ENCODE results near the gene PRPF38B.
A peak's percentile ranks its signal among the peaks of the same experiment; 100 is the strongest.

The PRPF38B gene

DNA sequence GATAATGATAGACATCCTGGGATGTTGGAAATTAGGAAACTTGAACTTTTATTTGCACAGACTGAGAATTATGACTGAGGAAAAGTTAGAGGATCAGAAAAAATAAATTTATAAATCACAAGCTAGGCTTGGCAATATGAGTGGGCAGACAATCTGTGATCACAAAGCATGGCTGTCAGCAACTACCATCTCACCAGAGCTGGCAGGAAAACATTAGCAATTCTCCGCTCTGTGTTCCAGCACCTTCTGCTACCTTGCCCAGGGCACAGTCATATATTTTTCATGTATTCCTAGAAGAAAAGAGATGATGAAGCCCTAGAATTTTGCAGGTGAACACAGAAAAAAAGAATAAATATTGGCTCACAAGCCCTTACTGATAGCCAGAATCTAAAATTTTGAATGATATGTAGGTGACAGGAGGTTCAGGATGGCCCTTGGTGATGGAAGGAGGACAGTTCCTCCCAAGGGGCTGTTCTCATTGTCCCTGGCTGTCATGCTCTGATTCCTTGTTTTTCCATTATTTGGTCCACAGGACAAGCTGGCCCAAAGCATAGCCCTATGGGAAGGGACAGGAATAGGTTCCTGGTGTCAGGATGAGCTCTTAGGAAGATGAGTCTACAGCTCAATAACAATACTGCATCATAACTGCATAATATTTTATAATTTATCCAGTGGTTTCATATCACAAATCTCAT lies 42.2 kb downstream of the PRPF38B start:
- no peak overlapping the region for H3K27ac ChIP-seq (ENCODE audit: low read length)
- H3K9me3 ChIP-seq (replicated peaks; ENCODE audit: insufficient read depth, low read length) = no peaks in the 10 kb centered on the region
- no peak overlapping the region for H2AFZ ChIP-seq (ENCODE audit: low read length)
- no peaks in the 10 kb centered on the region for H3K36me3 ChIP-seq (replicated peaks; ENCODE audit: insufficient read depth, low read length)
- no peak overlapping the region for H3K4me2 ChIP-seq (ENCODE audit: low read depth, low read length)
- no peak overlapping the region for H3K4me3 ChIP-seq (ENCODE audit: low read length)
- H3K79me2 ChIP-seq (ENCODE audit: low read length) = no peaks in the 10 kb centered on the region
- no peaks in the 10 kb centered on the region for H3K27me3 ChIP-seq (replicated peaks; ENCODE audit: insufficient read depth, low read length)
- H3F3A ChIP-seq (ENCODE audit: insufficient read depth, low read length) = no peaks in the 10 kb centered on the region
- TF ChIP-seq, protein P1, sequence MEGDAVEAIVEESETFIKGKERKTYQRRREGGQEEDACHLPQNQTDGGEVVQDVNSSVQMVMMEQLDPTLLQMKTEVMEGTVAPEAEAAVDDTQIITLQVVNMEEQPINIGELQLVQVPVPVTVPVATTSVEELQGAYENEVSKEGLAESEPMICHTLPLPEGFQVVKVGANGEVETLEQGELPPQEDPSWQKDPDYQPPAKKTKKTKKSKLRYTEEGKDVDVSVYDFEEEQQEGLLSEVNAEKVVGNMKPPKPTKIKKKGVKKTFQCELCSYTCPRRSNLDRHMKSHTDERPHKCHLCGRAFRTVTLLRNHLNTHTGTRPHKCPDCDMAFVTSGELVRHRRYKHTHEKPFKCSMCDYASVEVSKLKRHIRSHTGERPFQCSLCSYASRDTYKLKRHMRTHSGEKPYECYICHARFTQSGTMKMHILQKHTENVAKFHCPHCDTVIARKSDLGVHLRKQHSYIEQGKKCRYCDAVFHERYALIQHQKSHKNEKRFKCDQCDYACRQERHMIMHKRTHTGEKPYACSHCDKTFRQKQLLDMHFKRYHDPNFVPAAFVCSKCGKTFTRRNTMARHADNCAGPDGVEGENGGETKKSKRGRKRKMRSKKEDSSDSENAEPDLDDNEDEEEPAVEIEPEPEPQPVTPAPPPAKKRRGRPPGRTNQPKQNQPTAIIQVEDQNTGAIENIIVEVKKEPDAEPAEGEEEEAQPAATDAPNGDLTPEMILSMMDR (IDR thresholded peaks at IDR 0.05; ENCODE audit: low read length) = no peak
- TF ChIP-seq EZH2phosphoT487 (IDR thresholded peaks at IDR 0.05; ENCODE audit: low read length) (no peak), EZH2 (optimal IDR thresholded peaks at IDR 0.05; ENCODE audit: low read depth, low read length) (no peak)
- no peak for DNase-seq
- no peak overlapping the region for H3K9ac ChIP-seq (ENCODE audit: low read length)
- no peaks in the 10 kb centered on the region for H3K9me2 ChIP-seq (replicated peaks; ENCODE audit: insufficient read depth, low read length)
- no peaks in the 10 kb centered on the region for H4K20me1 ChIP-seq (ENCODE audit: insufficient read depth, low read length)
- H3K4me1 ChIP-seq (ENCODE audit: low read length) = no peaks in the 10 kb centered on the region

DNA sequence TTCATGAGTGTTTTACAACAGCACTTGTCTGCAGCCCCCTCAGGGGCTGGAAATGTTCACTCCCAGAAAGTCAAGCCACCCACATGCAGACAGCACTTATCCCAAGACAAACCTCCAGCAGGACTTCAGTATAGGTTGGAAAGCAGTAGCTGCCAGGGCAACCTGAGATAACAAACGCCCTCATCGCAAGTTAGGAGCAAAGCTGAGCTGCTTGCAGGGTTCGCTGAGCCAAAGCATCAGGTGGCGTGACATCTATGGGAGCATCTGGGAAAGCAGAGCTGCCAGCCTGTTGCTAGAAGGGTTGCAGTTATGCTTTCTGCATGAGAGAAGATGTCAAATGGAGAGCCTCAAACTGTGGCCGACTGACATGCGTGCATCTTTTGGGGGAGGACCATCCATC lies 50.1 kb downstream of the PRPF38B start:
- Histone ChIP-seq H3K27ac (ENCODE audit: low read length) (no peak overlapping the region), H3K9ac (ENCODE audit: low read length) (no peak overlapping the region), H3K4me1 (ENCODE audit: low read length) (peaks cover 5% of the 10 kb centered on the region; the same call in 1 of the 2 replicates), H3K9me3 (replicated peaks; ENCODE audit: insufficient read depth, low read length) (no peaks in the 10 kb centered on the region), H2AFZ (ENCODE audit: low read length) (no peak overlapping the region), H3K36me3 (replicated peaks; ENCODE audit: insufficient read depth, low read length) (no peaks in the 10 kb centered on the region), H3F3A (ENCODE audit: insufficient read depth, low read length) (0 out of 2 replicates have a peak, but pooled peaks cover 6% of the 10 kb centered on the region), H3K4me3 (ENCODE audit: low read length) (no peak overlapping the region), H4K20me1 (ENCODE audit: insufficient read depth, low read length) (no peaks in the 10 kb centered on the region), H3K27me3 (replicated peaks; ENCODE audit: insufficient read depth, low read length) (no peaks in the 10 kb centered on the region), H3K4me2 (ENCODE audit: low read depth, low read length) (no peak overlapping the region), H3K9me2 (replicated peaks; ENCODE audit: insufficient read depth, low read length) (no peaks in the 10 kb centered on the region), H3K79me2 (ENCODE audit: low read length) (peaks cover 1% of the 10 kb centered on the region)
- no peak for DNase-seq
- TF ChIP-seq EZH2phosphoT487 (IDR thresholded peaks at IDR 0.05; ENCODE audit: low read length) (no peak), EZH2 (optimal IDR thresholded peaks at IDR 0.05; ENCODE audit: low read depth, low read length) (no peak)
- TF ChIP-seq, protein P1 (IDR thresholded peaks at IDR 0.05; ENCODE audit: low read length) = no peak

DNA sequence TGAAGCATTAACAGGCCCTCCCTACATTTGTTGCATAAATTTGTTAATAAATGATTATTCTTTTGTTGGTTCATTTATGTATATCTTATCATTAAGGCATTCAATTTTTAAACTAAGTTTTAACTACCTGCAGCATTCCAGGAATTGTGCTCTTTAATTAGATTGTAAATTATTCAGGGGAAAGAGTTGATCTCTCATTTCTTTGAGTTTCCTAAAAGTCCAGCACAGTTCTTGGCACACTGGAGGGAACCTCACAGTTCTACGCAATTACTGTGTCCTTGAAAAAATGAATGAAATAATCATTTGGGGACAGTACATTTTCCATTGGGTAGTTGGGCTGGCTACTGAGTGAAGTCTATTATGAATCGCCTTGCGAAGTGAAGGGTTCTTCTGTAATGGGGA lies 53.9 kb downstream of the PRPF38B start:
- no peaks in the 10 kb centered on the region for H3K9me2 ChIP-seq (replicated peaks; ENCODE audit: insufficient read depth, low read length)
- peak overlapping the region; percentile 34; the same call in 1 of the 2 replicates for H3K4me2 ChIP-seq (ENCODE audit: low read depth, low read length)
- H2AFZ ChIP-seq (ENCODE audit: low read length) = peak overlapping the region; percentile 77; the same call in 1 of the 2 replicates
- H4K20me1 ChIP-seq (ENCODE audit: insufficient read depth, low read length) = no peaks in the 10 kb centered on the region
- H3K4me3 ChIP-seq (ENCODE audit: low read length) = no peak overlapping the region
- H3K27me3 ChIP-seq (replicated peaks; ENCODE audit: insufficient read depth, low read length) = no peaks in the 10 kb centered on the region
- H3F3A ChIP-seq (ENCODE audit: insufficient read depth, low read length) = 0 out of 2 replicates have a peak, but pooled peaks cover 6% of the 10 kb centered on the region
- no peaks in the 10 kb centered on the region for H3K36me3 ChIP-seq (replicated peaks; ENCODE audit: insufficient read depth, low read length)
- H3K27ac ChIP-seq (ENCODE audit: low read length) = no peak overlapping the region
- peaks cover 3% of the 10 kb centered on the region; the same call in 1 of the 2 replicates for H3K4me1 ChIP-seq (ENCODE audit: low read length)
- H3K79me2 ChIP-seq (ENCODE audit: low read length) = peaks cover 20% of the 10 kb centered on the region
- H3K9ac ChIP-seq (ENCODE audit: low read length) = no peak overlapping the region
- DNase-seq = no peak
- TF ChIP-seq, protein P1 (IDR thresholded peaks at IDR 0.05; ENCODE audit: low read length) = no peak
- no peak for TF ChIP-seq EZH2 (optimal IDR thresholded peaks at IDR 0.05; ENCODE audit: low read depth, low read length)
- no peak for TF ChIP-seq EZH2phosphoT487 (IDR thresholded peaks at IDR 0.05; ENCODE audit: low read length)
- H3K9me3 ChIP-seq (replicated peaks; ENCODE audit: insufficient read depth, low read length) = no peaks in the 10 kb centered on the region

Data from MM.1S (cell line).